Measurements from ENCODE around the gene NELL1. TPM values are rescaled to one million over a fixed set of nuclear protein-coding genes. Genes with fewer than 3 reads are reported as not detected.
"Not testable (repeated sequence)": the region's sequence is repeated elsewhere in the genome, so short reads cannot be mapped to it uniquely, and the experiment has no call there.

Gene NELL1
- polyA plus RNA-seq, 1 of the 3 experiments (the other 2 are of a cell fraction), result not detected

DNA sequence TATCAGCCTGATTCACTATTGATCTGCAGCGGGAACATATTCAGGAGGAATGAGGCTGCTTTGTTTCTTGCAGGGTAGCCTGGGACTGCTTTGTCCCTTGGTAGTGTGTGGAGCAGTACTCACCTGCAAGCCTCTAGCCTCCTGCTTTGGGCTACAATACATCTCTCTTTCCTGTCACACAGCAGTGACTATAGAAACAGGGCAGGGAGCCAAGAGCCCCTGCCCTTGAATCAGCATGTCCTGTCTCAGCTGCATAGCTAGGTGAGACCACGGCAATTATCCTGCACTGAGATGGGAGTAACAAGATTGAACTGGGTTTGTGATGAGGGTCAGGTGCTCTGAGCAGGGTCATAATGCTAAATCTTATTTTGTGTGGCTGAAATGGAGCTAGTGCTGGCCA lies 191.9 kb downstream of the NELL1 start:
- H2AFZ ChIP-seq (ENCODE audit: low read depth), result no peak overlapping the region
- H3K4me2 ChIP-seq, result no peak overlapping the region
- no peaks in the 10 kb centered on the region for H3K9me3 ChIP-seq
- POLR2A ChIA-PET, result no interaction called here
- no peaks in the 10 kb centered on the region for H3K36me3 ChIP-seq (replicated peaks in 1 of 2; ENCODE audit: control insufficient read depth in 1 of 2, insufficient read depth in 2 of 2, low read length in 1 of 2)
- H3K9ac ChIP-seq, result no peak overlapping the region
- no peak for TF ChIP-seq USF1 (IDR thresholded peaks at IDR 0.05; ENCODE audit: borderline replicate concordance, low read depth)
- TF ChIP-seq GABPA (IDR thresholded peaks at IDR 0.05; ENCODE audit: low read depth), result no peak
- TF ChIP-seq MEF2A (IDR thresholded peaks at IDR 0.05; ENCODE audit: borderline replicate concordance, low read depth), result no peak
- TF ChIP-seq NFIC (IDR thresholded peaks at IDR 0.05; ENCODE audit: borderline replicate concordance), result no peak
- no peak for TF ChIP-seq RXRA (IDR thresholded peaks at IDR 0.05; ENCODE audit: borderline replicate concordance, low read depth)
- TF ChIP-seq FOSL2 (IDR thresholded peaks at IDR 0.05; ENCODE audit: borderline replicate concordance, low read depth), result no peak
- TF ChIP-seq RFX5 (IDR thresholded peaks at IDR 0.05; ENCODE audit: low read length), result no peak
- TF ChIP-seq TCF12 (IDR thresholded peaks at IDR 0.05), result no peak
- no peak for TF ChIP-seq MAX (IDR thresholded peaks at IDR 0.05; ENCODE audit: low read depth)
- TF ChIP-seq SIN3A (IDR thresholded peaks at IDR 0.05; ENCODE audit: borderline replicate concordance, low read depth, low read length), result no peak
- TF ChIP-seq MXI1 (IDR thresholded peaks at IDR 0.05; ENCODE audit: low read depth, low read length), result no peak
- no peak for TF ChIP-seq CTCF (IDR thresholded peaks at IDR 0.05)
- TF ChIP-seq NRF1 (IDR thresholded peaks at IDR 0.05; ENCODE audit: low read depth, low read length), result no peak
- TF ChIP-seq GATA2 (CRISPR knock-in tag; IDR thresholded peaks at IDR 0.05), result no peak
- no peak for TF ChIP-seq REST (IDR thresholded peaks at IDR 0.05; ENCODE audit: low read depth, low read length)
- no peak for TF ChIP-seq EP300 (IDR thresholded peaks at IDR 0.05; ENCODE audit: borderline replicate concordance in 1 of 2, low read depth in 1 of 2, low read length in 1 of 2)
- no peak for TF ChIP-seq FOXJ3 (CRISPR knock-in tag; IDR thresholded peaks at IDR 0.05)
- TF ChIP-seq JUND (IDR thresholded peaks at IDR 0.05), result no peak
- no peak for TF ChIP-seq USF2 (IDR thresholded peaks at IDR 0.05; ENCODE audit: borderline replicate concordance, low read depth, low read length)
- no peaks in the 10 kb centered on the region for H3K9me2 ChIP-seq
- peaks cover 0 to 4% of the 10 kb centered on the region in 2 experiments; a peak in 1 of 4 replicates for H3K4me1 ChIP-seq (ENCODE audit: control insufficient read depth in 1 of 2, insufficient read depth in 2 of 2, low read depth in 1 of 2, low read length in 1 of 2)
- no peaks in the 10 kb centered on the region for H3F3A ChIP-seq (replicated peaks; ENCODE audit: insufficient read depth)
- no peaks in the 10 kb centered on the region for H3K27me3 ChIP-seq (ENCODE audit: insufficient read depth)
- DNase-seq, result no peak
- H3K27ac ChIP-seq (ENCODE audit: low read depth in 2 of 2, low read length in 1 of 2), result no peak overlapping the region
- H4K20me1 ChIP-seq (ENCODE audit: insufficient read depth), result no peaks in the 10 kb centered on the region
- no peaks in the 10 kb centered on the region for H3K79me2 ChIP-seq (ENCODE audit: insufficient read depth)
- 19% methylated on average over 2 of the region's 2 CpGs for WGBS (ENCODE audit: low lambda C conversion rate)
- H3K4me3 ChIP-seq (ENCODE audit: low read depth in 2 of 2, low read length in 1 of 2), result no peak overlapping the region
- CTCF ChIA-PET, result no interaction called here

DNA sequence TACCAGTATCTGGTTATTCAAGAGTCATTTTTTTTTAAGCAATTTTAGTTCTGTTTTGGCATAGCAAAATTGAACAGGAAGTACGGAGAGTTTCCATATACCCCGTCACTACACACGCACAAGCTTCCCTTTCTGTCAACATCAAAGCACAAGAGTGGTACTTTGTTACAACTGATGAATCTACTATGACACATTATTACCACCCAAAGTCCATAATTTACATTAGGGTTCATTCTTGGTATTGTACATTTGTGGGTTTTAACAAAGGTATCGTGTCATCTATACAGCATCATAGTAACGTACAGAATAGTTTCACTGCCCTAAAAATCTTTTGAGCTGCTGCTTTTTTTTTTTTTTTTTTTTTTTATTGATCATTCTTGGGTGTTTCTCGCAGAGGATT lies 192.9 kb downstream of the NELL1 start:
- H3F3A ChIP-seq (replicated peaks; ENCODE audit: insufficient read depth); H3K9me2 ChIP-seq; H3K4me3 ChIP-seq (ENCODE audit: low read depth in 2 of 2, low read length in 1 of 2); CTCF ChIA-PET; DNase-seq; H3K27ac ChIP-seq (ENCODE audit: low read depth in 2 of 2, low read length in 1 of 2); POLR2A ChIA-PET; H3K9me3 ChIP-seq; H3K4me2 ChIP-seq; H3K4me1 ChIP-seq (ENCODE audit: control insufficient read depth in 1 of 2, insufficient read depth in 2 of 2, low read depth in 1 of 2, low read length in 1 of 2); H3K36me3 ChIP-seq (replicated peaks in 1 of 2; ENCODE audit: control insufficient read depth in 1 of 2, insufficient read depth in 2 of 2, low read length in 1 of 2); H3K27me3 ChIP-seq (ENCODE audit: insufficient read depth); H2AFZ ChIP-seq (ENCODE audit: low read depth); H4K20me1 ChIP-seq (ENCODE audit: insufficient read depth); H3K9ac ChIP-seq; H3K79me2 ChIP-seq (ENCODE audit: insufficient read depth): not testable (repeated sequence)
- 41% methylated on average over 6 of the region's 6 CpGs for WGBS (ENCODE audit: low lambda C conversion rate)
